HL-60 (cell line): Measurements from ENCODE around the gene RRAGD.

Experiments used
- GABPA ChIP-seq: IDR thresholded peaks from 2 replicates; pipeline ENCODE4 v1.6.1; 2012; ENCODE audit warnings: low read depth
- POLR2AphosphoS5 ChIP-seq: IDR thresholded peaks from 2 replicates; pipeline ENCODE4 v1.6.1; 2012; ENCODE audit warnings: low read depth
- TF ChIP-seq, protein P1 (sequence below): IDR thresholded peaks from one replicate; pipeline ENCODE4 v1.5.1; 2011; ENCODE audit warnings: low read length, control low read depth, inconsistent platforms; ENCODE audit not compliant: insufficient read depth

DNA sequence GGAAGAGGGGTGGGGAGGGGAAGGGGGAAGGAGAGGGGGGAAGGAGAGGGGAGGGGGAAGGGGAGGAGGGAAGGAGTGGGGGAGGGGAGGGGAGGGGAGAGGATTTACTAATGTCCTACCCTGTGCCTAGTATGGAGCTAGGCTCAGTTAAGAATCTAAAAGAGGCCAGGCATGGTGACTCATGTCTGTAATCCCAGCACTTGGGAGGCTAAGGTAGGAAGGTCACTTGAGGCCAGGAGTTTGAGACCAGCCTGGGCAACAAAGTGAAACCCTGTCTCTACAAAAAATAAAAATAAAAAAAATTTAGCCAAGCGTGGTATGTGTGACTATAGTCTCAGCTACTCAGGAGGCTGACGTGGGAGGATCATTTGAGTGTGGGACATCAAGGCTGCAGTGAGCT, 72.5 kb downstream of the RRAGD start:
- TF ChIP-seq POLR2AphosphoS5 (no peak), GABPA (no peak)
- TF ChIP-seq, protein P1, sequence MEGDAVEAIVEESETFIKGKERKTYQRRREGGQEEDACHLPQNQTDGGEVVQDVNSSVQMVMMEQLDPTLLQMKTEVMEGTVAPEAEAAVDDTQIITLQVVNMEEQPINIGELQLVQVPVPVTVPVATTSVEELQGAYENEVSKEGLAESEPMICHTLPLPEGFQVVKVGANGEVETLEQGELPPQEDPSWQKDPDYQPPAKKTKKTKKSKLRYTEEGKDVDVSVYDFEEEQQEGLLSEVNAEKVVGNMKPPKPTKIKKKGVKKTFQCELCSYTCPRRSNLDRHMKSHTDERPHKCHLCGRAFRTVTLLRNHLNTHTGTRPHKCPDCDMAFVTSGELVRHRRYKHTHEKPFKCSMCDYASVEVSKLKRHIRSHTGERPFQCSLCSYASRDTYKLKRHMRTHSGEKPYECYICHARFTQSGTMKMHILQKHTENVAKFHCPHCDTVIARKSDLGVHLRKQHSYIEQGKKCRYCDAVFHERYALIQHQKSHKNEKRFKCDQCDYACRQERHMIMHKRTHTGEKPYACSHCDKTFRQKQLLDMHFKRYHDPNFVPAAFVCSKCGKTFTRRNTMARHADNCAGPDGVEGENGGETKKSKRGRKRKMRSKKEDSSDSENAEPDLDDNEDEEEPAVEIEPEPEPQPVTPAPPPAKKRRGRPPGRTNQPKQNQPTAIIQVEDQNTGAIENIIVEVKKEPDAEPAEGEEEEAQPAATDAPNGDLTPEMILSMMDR: no peak
